GM23338 (cell line): ENCODE results near the gene ZBTB7C.

ENCODE experiments used
- EZH2phosphoT487 ChIP-seq: fragments of 200-600 bp; sonication (generic); IDR thresholded peaks from one replicate; pipeline ENCODE4 v1.8.1; 2018; ENCODE audit warnings: antibody characterized with exemption; ENCODE audit not compliant: unreplicated experiment
- POLR2AphosphoS5 ChIP-seq: IDR thresholded peaks from 2 replicates; pipeline ENCODE4 v1.6.1; 2016; ENCODE audit warnings: antibody characterized with exemption, low read depth
- TF ChIP-seq, protein P1 (sequence below), 2 experiments: fragments of 200-600 bp in 1 of 2; sonication (generic) in 1 of 2; conservative IDR thresholded peaks; 2 replicates each; pipeline versions ENCODE4 v1.5.1 to v1.6.1; 2016 to 2017; ENCODE audit warnings: antibody characterized with exemption in 2 of 2, low read depth in 2 of 2, mild to moderate bottlenecking in 2 of 2, moderate library complexity in 1 of 2
- TF ChIP-seq, protein P2 (sequence below): IDR thresholded peaks from one replicate; pipeline ENCODE4 v1.6.1; 2018; ENCODE audit warnings: antibody characterized with exemption; ENCODE audit not compliant: unreplicated experiment

DNA sequence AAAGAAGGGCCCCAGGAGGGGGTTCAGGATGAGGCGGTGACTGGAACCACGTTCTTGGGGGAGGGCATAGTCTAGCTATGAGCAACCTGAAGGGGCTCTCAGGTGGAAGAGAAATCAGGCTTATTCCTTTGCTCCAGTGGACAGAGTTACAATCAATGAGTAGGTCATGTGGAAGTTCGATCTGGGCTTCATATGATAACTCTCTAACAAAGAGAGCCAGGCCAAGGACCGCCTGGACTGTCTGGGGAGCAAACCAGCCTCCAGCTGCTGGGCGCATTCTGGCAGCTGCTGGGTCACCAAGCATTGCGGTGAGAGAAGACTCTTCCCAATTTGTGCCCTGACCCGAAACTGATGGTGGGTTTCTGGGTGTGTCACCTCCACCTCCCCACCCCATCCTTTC, 298.4 kb downstream of the ZBTB7C start:
- TF ChIP-seq, protein P1, sequence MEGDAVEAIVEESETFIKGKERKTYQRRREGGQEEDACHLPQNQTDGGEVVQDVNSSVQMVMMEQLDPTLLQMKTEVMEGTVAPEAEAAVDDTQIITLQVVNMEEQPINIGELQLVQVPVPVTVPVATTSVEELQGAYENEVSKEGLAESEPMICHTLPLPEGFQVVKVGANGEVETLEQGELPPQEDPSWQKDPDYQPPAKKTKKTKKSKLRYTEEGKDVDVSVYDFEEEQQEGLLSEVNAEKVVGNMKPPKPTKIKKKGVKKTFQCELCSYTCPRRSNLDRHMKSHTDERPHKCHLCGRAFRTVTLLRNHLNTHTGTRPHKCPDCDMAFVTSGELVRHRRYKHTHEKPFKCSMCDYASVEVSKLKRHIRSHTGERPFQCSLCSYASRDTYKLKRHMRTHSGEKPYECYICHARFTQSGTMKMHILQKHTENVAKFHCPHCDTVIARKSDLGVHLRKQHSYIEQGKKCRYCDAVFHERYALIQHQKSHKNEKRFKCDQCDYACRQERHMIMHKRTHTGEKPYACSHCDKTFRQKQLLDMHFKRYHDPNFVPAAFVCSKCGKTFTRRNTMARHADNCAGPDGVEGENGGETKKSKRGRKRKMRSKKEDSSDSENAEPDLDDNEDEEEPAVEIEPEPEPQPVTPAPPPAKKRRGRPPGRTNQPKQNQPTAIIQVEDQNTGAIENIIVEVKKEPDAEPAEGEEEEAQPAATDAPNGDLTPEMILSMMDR (conservative IDR thresholded peaks at IDR 0.05; ENCODE audit: low read depth in 2 of 2): no peak
- TF ChIP-seq, protein P2, sequence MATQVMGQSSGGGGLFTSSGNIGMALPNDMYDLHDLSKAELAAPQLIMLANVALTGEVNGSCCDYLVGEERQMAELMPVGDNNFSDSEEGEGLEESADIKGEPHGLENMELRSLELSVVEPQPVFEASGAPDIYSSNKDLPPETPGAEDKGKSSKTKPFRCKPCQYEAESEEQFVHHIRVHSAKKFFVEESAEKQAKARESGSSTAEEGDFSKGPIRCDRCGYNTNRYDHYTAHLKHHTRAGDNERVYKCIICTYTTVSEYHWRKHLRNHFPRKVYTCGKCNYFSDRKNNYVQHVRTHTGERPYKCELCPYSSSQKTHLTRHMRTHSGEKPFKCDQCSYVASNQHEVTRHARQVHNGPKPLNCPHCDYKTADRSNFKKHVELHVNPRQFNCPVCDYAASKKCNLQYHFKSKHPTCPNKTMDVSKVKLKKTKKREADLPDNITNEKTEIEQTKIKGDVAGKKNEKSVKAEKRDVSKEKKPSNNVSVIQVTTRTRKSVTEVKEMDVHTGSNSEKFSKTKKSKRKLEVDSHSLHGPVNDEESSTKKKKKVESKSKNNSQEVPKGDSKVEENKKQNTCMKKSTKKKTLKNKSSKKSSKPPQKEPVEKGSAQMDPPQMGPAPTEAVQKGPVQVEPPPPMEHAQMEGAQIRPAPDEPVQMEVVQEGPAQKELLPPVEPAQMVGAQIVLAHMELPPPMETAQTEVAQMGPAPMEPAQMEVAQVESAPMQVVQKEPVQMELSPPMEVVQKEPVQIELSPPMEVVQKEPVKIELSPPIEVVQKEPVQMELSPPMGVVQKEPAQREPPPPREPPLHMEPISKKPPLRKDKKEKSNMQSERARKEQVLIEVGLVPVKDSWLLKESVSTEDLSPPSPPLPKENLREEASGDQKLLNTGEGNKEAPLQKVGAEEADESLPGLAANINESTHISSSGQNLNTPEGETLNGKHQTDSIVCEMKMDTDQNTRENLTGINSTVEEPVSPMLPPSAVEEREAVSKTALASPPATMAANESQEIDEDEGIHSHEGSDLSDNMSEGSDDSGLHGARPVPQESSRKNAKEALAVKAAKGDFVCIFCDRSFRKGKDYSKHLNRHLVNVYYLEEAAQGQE: no peak
- TF ChIP-seq POLR2AphosphoS5 (no peak), EZH2phosphoT487 (no peak)
